Measurements from ENCODE around the gene SLCO6A1. TPM values are rescaled to one million over a fixed set of nuclear protein-coding genes. Genes with fewer than 3 reads are reported as not detected.
A peak's percentile ranks its signal among the peaks of the same experiment; 100 is the strongest.

Gene SLCO6A1
- total RNA-seq, 1 donor from 2014 or later = not detected

DNA sequence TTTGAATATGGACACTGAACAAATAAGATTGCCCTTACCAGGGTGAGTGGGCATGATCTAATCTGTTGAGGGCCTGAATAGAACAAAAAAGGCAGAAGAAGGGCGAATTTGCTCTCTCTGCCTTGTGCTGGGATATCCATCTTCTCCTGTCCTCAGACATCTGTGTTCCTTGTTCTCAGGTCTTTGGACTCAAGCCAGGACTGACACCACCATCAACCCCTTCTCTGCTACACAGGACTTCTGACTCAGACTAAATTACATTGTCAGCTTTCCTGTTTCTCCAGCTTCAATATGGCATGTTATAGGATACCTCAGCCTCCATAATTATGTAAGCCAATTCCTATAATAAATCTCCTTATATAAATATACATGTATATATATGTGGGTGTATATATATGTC is 40.8 kb upstream of the SLCO6A1 start:
- no peak for TF ChIP-seq CTCF (conservative IDR thresholded peaks at IDR 0.05; ENCODE audit: low read depth, low read length)
- DNase-seq (ENCODE audit: low read depth) = no peak
- no peak overlapping the region for H3K4me3 ChIP-seq (ENCODE audit: low read depth, low read length)

DNA sequence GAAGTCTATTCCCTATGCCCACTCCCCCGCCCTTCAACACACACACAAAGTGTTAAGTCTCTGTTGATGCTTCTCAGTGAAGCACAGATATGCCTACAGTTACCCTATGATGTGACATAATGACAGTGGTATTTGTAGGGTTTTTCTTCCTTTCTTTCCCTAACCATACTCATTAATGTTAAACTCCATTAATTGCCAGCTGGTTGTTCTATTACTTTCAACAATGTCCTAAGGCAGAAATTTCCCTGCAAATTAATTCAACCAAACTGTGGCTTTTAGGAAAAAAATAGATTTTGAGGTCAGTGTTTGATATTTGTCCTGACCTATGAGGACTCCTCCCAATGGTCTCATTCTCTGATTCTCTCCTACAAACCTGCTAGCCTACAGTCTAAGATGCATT is 38.2 kb upstream of the SLCO6A1 start:
- H3K4me3 ChIP-seq (ENCODE audit: low read depth, low read length) = no peak overlapping the region
- TF ChIP-seq CTCF (conservative IDR thresholded peaks at IDR 0.05; ENCODE audit: low read depth, low read length) = no peak
- DNase-seq (ENCODE audit: low read depth) = peak; percentile 76

GRCh38 chr5:102536323-102536928 is 37.6 kb upstream of the SLCO6A1 start:
- TF ChIP-seq CTCF (conservative IDR thresholded peaks at IDR 0.05; ENCODE audit: low read depth, low read length) = peak; percentile 54
- no peak for DNase-seq (ENCODE audit: low read depth)

DNA sequence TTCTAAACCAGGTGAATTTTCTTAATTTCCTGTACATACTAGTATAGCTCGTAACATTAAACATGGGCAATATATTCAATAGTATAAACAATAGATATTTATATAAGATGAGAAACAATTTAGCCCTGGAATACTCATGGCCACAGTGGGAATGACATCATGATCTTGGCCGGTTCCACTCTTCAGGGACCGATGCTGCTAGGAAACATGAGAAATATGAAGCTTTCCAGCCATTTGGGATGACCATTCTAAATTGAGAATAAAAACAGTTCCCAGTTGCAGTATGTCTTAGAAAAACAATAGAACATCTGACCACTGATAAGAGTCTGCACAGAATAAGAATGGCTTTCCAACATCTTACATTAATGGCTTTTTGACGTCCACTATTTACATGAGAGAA is 33.3 kb upstream of the SLCO6A1 start:
- no peak overlapping the region for H3K4me3 ChIP-seq (ENCODE audit: low read depth, low read length)
- DNase-seq (ENCODE audit: low read depth) = no peak
- TF ChIP-seq CTCF (conservative IDR thresholded peaks at IDR 0.05; ENCODE audit: low read depth, low read length) = no peak

More at GRCh38 chr5:102536323-102536928, 37.6 kb upstream of the SLCO6A1 start:
- no peak overlapping the region for H3K4me3 ChIP-seq (ENCODE audit: low read depth, low read length)

- TF ChIP-seq CTCF (conservative IDR thresholded peaks at IDR 0.05; ENCODE audit: low read depth, low read length) = no peak
- peak; percentile 51 for DNase-seq (ENCODE audit: low read depth)
- H3K4me3 ChIP-seq (ENCODE audit: low read depth, low read length) = no peak overlapping the region
Measured at GRCh38 chr5:102531506-102531905, 32.7 kb upstream of the SLCO6A1 start.

GRCh38 chr5:102529447-102529846 is 30.6 kb upstream of the SLCO6A1 start:
- DNase-seq (ENCODE audit: low read depth) = no peak
- TF ChIP-seq CTCF (conservative IDR thresholded peaks at IDR 0.05; ENCODE audit: low read depth, low read length) = no peak
- no peak overlapping the region for H3K4me3 ChIP-seq (ENCODE audit: low read depth, low read length)

- H3K4me3 ChIP-seq (ENCODE audit: low read depth, low read length) = no peak overlapping the region
- DNase-seq (ENCODE audit: low read depth) = no peak
- TF ChIP-seq CTCF (conservative IDR thresholded peaks at IDR 0.05; ENCODE audit: low read depth, low read length) = no peak
Measured at GRCh38 chr5:102529031-102529430, 30.2 kb upstream of the SLCO6A1 start.
